NCI-H510A (cell line): ENCODE measurements around the gene FAM204A.

Source experiments
- DNase-seq: peaks from one replicate; lab custom pipeline; 2025; lab: John Stamatoyannopoulos, UW

FAM204A gene

DNA sequence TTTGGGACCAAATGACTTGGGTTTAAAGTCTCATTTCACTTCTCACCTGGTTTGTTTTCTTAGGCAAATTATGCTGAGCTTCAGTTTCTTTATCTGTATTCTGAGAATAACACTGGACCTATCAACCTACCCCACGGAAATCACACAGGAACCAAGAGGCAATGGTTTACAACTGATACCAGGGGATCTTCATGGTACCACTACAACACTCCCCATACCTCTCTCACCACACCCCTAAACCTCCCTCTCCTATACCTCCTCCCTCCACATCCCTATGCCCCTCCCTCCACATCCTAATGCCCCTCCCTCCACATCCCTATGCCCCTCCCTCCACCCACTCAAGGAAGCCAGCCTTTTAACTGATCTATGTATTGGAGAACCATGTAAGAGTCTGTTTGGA is 9.9 kb downstream of the FAM204A start:
- DNase-seq = no peak

DNA sequence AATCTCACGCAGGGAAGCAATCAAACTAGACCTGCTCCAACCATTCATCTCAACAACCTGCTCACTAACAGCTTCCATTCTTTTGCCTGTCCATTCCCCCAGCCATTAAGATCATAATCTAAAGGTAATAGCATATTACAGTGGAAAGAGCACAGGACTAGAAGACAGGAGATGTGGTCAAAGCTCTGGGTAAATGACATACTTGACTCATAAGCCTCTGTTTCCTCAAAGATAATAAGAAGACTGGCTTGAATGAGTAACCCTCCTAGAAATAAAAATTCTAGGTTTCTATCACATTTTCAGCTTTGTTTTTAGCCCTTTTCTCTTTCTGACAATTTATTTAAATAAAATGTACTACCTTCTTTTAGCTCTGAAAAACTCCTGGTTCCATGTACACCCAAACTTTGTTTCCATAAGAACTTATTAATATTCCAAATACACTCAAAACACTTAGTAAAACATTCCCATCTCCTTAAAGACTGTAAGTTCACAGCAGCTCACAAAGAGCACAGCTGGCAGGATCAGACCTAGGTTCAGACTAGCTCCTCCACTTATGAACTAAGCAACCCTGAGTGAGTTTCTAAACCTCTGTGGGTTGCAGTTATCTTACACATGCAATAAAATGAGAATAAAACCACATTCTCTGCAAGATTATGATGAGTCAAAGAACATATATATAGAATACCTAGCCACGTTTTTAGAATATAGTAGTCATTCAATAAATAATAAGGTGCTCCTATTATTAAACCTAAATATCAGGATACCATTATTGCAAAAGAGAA is 11.6 kb downstream of the FAM204A start:
- DNase-seq = no peak

DNA sequence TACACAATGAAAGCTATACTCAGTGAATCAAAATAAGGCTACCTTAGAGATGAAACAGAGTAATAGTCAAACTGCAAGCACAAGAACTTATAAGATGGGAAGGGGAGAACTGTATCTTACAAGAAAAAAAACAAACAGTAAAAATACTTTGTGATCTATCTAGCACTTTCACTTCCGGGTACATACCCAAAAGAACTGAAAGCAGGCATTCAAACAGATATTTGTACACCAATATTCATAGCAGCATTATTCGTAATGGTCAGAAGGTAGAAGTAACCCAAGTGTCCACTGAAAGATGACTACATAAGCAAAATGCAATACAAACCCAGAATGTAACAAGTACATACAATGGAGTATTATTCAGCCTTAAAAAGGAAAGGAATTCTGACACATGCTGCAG is 18.0 kb downstream of the FAM204A start:
- no peak for DNase-seq

DNA sequence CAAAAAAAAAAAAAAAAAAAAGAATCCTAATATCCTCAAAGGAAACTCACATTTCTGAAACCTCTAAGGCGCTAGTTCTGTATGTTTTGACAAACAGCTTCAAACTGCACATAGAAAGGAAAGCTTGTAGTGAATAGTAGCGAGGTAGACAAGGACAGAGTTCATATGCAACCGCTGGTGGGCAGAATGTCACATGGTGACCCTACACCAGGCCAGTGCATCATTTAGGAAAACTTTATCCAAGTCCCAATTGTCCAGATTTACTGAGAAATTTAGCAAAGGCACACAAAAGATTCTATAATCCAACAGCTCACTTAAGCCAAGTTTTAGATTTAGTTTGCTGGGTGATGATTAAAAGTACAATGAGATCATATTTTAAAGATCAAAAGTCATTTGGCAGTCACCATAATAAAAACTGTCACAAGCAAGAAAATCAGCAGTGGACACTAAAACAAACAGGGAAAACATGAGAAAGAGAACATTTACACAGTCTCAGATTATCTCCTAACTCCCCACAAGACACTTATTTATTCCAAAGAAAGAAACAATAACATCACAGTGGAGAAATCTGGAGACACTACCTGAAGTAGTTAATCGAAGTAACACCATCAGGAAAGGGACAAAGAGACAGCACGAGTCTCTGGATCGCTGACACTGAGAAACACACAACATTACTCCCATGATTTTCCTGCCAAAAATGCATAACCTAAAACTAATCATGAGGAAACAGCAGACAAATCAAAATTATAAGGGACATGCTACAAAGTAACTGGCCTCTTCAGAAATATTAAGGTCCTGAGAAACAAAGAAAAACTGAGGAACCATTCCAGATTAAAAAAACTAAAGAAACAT is 20.2 kb downstream of the FAM204A start:
- no peak for DNase-seq

DNA sequence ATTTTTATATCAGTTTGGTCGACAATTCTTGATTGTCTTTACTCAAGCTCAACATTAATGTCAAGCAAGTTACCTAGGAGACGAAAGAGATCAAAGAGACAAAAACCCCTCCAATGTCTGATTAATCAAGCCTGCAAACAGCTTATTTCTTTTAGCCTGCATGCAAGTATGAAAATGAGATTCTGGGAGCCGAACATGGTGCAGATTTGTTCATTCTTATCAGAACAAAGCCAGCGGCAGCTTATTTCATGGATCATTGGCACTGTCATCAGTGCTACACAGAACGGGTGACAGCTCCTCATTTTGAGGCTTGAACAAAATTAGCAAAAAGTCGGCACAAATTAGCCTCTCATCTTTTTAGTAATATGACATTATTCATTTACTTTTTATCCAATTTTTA is 26.5 kb downstream of the FAM204A start:
- no peak for DNase-seq

DNA sequence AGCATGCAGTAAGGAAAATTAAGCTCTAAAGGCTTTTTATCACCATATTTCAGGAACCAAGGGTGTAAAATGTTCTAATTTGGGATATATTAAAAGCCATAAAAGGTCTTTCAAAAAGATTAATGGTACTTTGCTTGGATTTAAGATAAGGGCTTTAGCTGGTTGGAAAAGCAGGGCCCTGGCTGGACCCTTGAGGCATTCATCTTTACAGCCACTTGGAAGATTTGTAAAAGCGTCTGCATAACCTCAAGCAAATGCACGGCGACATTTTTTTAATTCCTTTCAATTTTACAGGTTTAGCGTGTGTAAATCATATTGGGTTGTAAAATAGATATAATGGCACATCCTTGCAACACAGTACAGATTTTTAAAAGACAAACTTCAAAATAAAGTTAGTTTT is 27.2 kb downstream of the FAM204A start:
- DNase-seq = no peak

DNA sequence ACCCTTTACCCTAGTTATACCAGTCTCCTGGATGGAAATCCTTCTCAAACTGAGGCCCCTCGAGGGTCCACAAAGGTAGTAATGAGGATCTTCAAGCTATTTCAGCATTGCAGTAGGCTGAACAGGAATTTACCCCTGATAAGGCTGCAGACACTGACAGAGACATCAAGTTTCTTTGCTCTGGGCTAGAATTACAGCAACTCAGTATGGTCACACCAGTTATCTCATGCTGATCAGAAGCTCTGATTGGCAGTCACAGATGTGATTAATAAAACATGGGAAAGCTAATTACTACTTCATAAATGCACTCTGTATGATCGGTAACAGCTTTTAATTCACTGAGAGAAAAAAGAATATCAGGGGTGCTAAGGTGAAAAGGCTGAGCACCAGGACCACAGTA is 30.6 kb downstream of the FAM204A start:
- no peak for DNase-seq

DNA sequence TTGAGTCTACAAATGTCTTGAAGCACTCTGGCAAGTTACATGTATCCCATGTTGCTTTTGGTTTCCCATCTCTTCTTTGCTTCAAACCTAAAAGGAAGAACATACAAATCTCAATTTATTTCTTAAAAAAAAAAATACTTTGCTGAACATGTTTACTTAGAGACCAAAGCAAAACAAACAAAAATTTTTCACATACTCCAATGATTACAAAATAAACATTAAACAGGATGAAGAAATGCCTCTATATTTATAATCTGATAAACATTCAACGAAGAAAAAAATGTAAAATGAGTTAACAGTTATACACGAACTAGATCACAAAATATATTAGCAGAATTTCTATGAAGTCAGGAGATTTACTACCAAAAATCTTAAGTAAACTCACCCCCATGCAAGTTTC is 31.3 kb downstream of the FAM204A start:
- DNase-seq = no peak

- no peak for DNase-seq
Measured at GRCh38 chr10:118309911-118310310, 32.2 kb downstream of the FAM204A start.

DNA sequence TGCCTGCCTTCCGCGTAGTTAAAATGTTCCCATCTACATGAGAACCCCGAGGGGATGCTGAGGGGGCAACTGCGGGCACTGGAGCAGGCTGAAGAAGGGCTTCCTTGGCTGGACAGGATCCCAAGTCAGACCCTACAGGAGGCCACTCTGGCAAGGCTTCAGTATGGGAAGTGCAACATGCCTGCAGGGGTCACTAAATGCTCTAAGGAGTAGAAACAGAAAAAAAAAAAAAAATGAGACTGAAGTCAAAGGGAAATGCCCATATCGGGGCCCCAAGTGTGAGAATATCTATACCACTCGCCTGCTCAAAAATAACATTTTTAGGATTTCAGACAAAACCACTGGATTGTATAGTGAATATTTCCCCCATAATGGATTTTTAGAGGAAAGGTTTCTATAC is 33.5 kb downstream of the FAM204A start:
- DNase-seq = no peak

GRCh38 chr10:118307859-118308258 is 34.3 kb downstream of the FAM204A start:
- no peak for DNase-seq

DNA sequence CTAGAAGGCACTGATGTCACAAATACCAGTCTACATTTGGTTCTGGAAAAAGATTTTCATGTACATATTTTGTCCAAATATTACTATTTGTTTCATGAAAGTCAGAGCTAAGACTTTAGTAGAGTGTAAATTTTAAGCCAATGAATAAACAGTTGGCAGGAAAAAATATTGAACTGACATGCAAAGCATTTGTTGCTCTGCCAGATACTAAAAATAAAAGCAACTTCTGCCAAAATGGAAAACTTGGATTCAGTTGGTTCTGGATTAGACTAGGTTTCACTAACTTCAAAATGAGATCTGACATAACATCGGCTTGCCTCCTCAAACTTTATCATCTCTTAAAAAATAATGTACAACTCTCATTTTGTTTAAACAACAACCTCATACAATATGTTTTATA is 34.9 kb downstream of the FAM204A start:
- no peak for DNase-seq

- no peak for DNase-seq
Measured at GRCh38 chr10:118305730-118306129, 36.4 kb downstream of the FAM204A start.

DNA sequence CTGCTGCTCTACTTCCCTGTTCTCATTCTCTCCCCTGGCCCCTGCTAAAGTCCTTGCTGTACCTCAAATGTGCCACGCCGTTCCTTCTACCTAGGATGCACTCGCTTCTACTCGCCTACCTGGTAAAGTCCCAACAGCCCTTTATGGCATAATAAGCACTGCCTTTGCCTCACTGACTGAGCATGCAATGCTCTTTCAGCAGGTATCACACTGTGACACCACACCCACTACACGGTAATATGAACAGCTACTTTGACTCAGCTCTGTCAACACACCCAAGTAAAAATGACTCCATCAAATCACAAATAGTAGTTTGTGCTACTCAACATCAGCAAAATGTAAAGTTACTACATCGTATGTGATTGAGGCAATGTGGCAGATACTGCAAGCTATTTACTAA is 37.6 kb downstream of the FAM204A start:
- no peak for DNase-seq

DNA sequence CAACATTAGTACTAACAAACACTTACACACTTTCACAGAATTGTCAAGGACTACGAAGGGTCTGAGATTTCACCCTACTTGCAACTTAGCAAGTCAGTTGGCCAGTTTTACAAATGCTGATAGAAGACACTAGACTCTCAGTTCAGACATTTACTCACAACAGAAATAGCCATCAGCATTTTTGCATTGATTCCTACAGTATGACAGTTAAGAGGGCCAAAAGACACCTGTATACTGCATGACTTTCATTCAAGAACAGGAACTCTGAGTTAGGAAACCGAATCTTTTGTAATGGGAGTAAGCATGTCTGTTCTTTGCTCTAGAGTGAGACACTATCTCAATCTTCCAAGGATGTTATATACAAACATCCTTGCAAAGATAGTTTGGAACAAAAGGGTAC is 40.9 kb downstream of the FAM204A start:
- no peak for DNase-seq

DNA sequence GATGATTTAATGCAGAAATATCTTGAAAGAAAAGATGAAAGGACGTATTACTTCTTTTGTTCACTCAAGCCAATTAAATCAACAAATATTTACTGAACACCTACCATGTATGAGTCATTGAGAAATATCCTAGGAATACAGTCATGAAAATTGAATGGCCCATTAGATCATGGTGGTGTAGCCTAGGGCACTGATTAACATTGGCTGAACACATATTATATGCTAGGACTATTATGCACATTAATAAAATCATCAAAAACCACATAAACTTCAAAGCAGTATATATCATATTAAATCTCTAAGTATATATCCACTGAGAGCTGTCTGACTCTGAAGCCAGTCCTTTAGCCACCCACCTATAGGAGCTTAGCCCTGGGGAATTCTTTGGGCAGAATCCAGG is 41.8 kb downstream of the FAM204A start:
- no peak for DNase-seq

GRCh38 chr10:118298787-118299186 is 43.3 kb downstream of the FAM204A start:
- no peak for DNase-seq

DNA sequence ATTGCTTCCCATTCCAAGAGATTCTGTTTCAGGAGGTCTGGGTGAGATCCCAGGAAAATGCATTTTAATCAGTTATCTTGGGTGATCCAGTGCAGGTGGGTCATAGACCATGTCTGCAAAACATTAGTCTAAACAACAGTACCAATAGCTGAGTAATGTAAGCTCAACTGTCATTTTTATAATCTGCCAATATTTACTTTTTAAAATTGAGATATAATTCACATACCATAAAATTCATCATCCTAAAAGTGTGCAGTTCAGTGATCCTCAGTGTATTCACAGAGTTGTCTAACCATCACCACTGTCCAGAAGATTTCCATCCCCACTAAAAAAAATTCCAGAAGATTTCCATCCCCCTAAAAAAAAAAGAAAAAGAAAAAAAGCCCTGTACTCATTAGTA is 51.0 kb downstream of the FAM204A start:
- no peak for DNase-seq

- no peak for DNase-seq
Measured at GRCh38 chr10:118290471-118290995, 51.6 kb downstream of the FAM204A start.

GRCh38 chr10:118287076-118287806 is 54.9 kb downstream of the FAM204A start:
- DNase-seq = no peak

- DNase-seq = no peak
Measured at GRCh38 chr10:118286051-118286838, 55.9 kb downstream of the FAM204A start.

- no peak for DNase-seq
Measured at GRCh38 chr10:118282670-118283069, 59.5 kb downstream of the FAM204A start.
